GM23338 (cell line): ENCODE measurements around the gene PPP2R5C. TPM values are rescaled to one million over a fixed set of nuclear protein-coding genes. Genes with fewer than 3 reads are reported as not detected.

Source experiments
- ATAC-seq: fragments of 200-7000 bp; cut with Tn5 transposase; 3 replicates; pipeline ENCODE4 v1.9.1; 2020
- DNase-seq: peaks from one replicate; pipeline ENCODE4 v3.0.0-alpha.2; 2015; ENCODE audit warnings: low spot score
- H2AFZ ChIP-seq: fragments of 200-600 bp; sonication (generic); 2 replicates; pipeline ENCODE4 v1.8.0; 2016; ENCODE audit warnings: antibody characterized with exemption, mild to moderate bottlenecking, moderate library complexity
- H3F3A ChIP-seq: fragments of 200-600 bp; sonication (generic); replicated peaks from 2 replicates; pipeline ENCODE4 v1.8.0; 2017; ENCODE audit warnings: antibody characterized with exemption, mixed run types, low read depth
- H3K27ac ChIP-seq: fragments of 200-600 bp; sonication (generic); 2 replicates; pipeline ENCODE4 v1.6.1; 2016; ENCODE audit warnings: low read depth
- H3K27me3 ChIP-seq: fragments of 200-600 bp; sonication (generic); 2 replicates; pipeline ENCODE4 v1.8.0; 2016; ENCODE audit warnings: mild to moderate bottlenecking, mixed run types, moderate library complexity; ENCODE audit not compliant: insufficient read depth
- H3K36me3 ChIP-seq: fragments of 200-600 bp; sonication (generic); 2 replicates; pipeline ENCODE4 v1.8.0; 2016; ENCODE audit warnings: mild to moderate bottlenecking; ENCODE audit not compliant: insufficient read depth
- H3K4me1 ChIP-seq: fragments of 200-600 bp; sonication (generic); 2 replicates; pipeline ENCODE4 v1.8.0; 2016; ENCODE audit warnings: mild to moderate bottlenecking, moderate library complexity; ENCODE audit not compliant: insufficient read depth
- H3K4me2 ChIP-seq: fragments of 200-600 bp; sonication (generic); 2 replicates; pipeline ENCODE4 v1.7.1; 2017; ENCODE audit warnings: mixed run types
- H3K4me3 ChIP-seq: fragments of 200-600 bp; sonication (generic); 2 replicates; pipeline ENCODE4 v1.6.1; 2016; ENCODE audit warnings: mixed run types
- H3K79me2 ChIP-seq: fragments of 200-600 bp; sonication (generic); replicated peaks from 2 replicates; pipeline ENCODE4 v1.8.0; 2017; ENCODE audit warnings: mild to moderate bottlenecking; ENCODE audit not compliant: insufficient read depth
- H3K9me2 ChIP-seq: fragments of 200-600 bp; sonication (generic); 2 replicates; pipeline ENCODE4 v1.8.0; 2017; ENCODE audit not compliant: insufficient read depth
- H4K20me1 ChIP-seq: fragments of 200-600 bp; sonication (generic); replicated peaks from 2 replicates; pipeline ENCODE4 v1.8.0; 2017; ENCODE audit warnings: mild to moderate bottlenecking; ENCODE audit not compliant: insufficient read depth
- H3K27ac Mint-ChIP-seq: 2 replicates; pipeline ENCODE4 v1.8.0; 2020; ENCODE audit warnings: inconsistent platforms, mild to moderate bottlenecking, moderate library complexity, mixed read lengths
- H3K27me3 Mint-ChIP-seq: 3 replicates; pipeline ENCODE4 v1.8.0; 2022; ENCODE audit warnings: low read depth, mild to moderate bottlenecking, moderate library complexity, mixed read lengths, inconsistent platforms; ENCODE audit not compliant: insufficient read depth, poor library complexity
- H3K36me3 Mint-ChIP-seq: 3 replicates; pipeline ENCODE4 v1.8.0; 2021; ENCODE audit warnings: low read depth, mild to moderate bottlenecking, inconsistent platforms, moderate library complexity, mixed read lengths
- H3K4me1 Mint-ChIP-seq: 3 replicates; pipeline ENCODE4 v1.8.0; 2020; ENCODE audit warnings: mild to moderate bottlenecking, inconsistent platforms, mixed read lengths
- H3K4me3 Mint-ChIP-seq: 3 replicates; pipeline ENCODE4 v1.8.0; 2021; ENCODE audit warnings: moderate library complexity, mild to moderate bottlenecking, inconsistent platforms, mixed read lengths
- H3K9me3 Mint-ChIP-seq: 3 replicates; pipeline ENCODE4 v1.8.0; 2020; ENCODE audit warnings: moderate library complexity, mild to moderate bottlenecking, inconsistent platforms, mixed read lengths
- CREB1 ChIP-seq: fragments of 250-450 bp; sonication (Bioruptor Pico); IDR thresholded peaks from 2 replicates; pipeline ENCODE4 v1.5.0; 2020; ENCODE audit warnings: low read depth, mild to moderate bottlenecking, moderate library complexity
- EZH2 ChIP-seq: fragments of 200-600 bp; sonication (generic); IDR thresholded peaks from one replicate; pipeline ENCODE4 v1.8.0; 2017; ENCODE audit warnings: antibody characterized with exemption, mild to moderate bottlenecking, low read depth; ENCODE audit not compliant: unreplicated experiment
- JUNB ChIP-seq: IDR thresholded peaks from one replicate; pipeline ENCODE4 v1.6.1; 2016; ENCODE audit warnings: antibody characterized with exemption; ENCODE audit not compliant: unreplicated experiment
- NANOG ChIP-seq: IDR thresholded peaks from 2 replicates; pipeline ENCODE4 v1.6.1; 2016; ENCODE audit warnings: antibody characterized with exemption, borderline replicate concordance
- POLR2AphosphoS5 ChIP-seq: IDR thresholded peaks from 2 replicates; pipeline ENCODE4 v1.6.1; 2016; ENCODE audit warnings: antibody characterized with exemption, low read depth
- STAT1 ChIP-seq: IDR thresholded peaks from one replicate; pipeline ENCODE4 v1.6.1; 2016; ENCODE audit warnings: antibody characterized with exemption; ENCODE audit not compliant: unreplicated experiment
- ZNF114 ChIP-seq: fragments of 250-450 bp; sonication (Bioruptor Pico); IDR thresholded peaks from 2 replicates; pipeline ENCODE4 v1.5.0; 2020; ENCODE audit warnings: mild to moderate bottlenecking, moderate library complexity
- ZNF331 ChIP-seq: fragments of 250-450 bp; sonication (Bioruptor Pico); IDR thresholded peaks from 2 replicates; pipeline ENCODE4 v1.5.0; 2020; ENCODE audit warnings: low read depth, mild to moderate bottlenecking, moderate library complexity
- polyA plus RNA-seq: library from polyadenylated mRNA; unstranded; fragments of >200 nt; fragmentation: Nextera tagmentation; extraction: Ambion mirVana; gene quantifications from 2 replicates; pipeline ENCODE4 v1.2.1, GENCODE V29; 2016
- total RNA-seq: library from RNA; depleted of rRNA; stranded (reverse); fragments of >200 nt; shearing (Covaris generic); gene quantifications from 2 replicates; pipeline ENCODE4 v1.2.3, GENCODE V29; 2014
- TF ChIP-seq, protein P1 (sequence below): fragments of 250-450 bp; sonication (Bioruptor Pico); IDR thresholded peaks from 2 replicates; pipeline ENCODE4 v1.5.0; 2020; ENCODE audit warnings: mild to moderate bottlenecking, moderate library complexity
- TF ChIP-seq, protein P2 (sequence below), 2 experiments: fragments of 200-600 bp in 1 of 2; sonication (generic) in 1 of 2; conservative IDR thresholded peaks; 2 replicates each; pipeline versions ENCODE4 v1.5.1 to v1.6.1; 2016 to 2017; ENCODE audit warnings: antibody characterized with exemption in 2 of 2, low read depth in 2 of 2, mild to moderate bottlenecking in 2 of 2, moderate library complexity in 1 of 2
- TF ChIP-seq, protein P3 (sequence below): IDR thresholded peaks from 2 replicates; pipeline ENCODE4 v1.6.1; 2016; ENCODE audit warnings: antibody characterized with exemption

Gene PPP2R5C
- total and polyA plus RNA-seq, 2 experiments from 2014 or later: 75.4 to 79.7 TPM

DNA sequence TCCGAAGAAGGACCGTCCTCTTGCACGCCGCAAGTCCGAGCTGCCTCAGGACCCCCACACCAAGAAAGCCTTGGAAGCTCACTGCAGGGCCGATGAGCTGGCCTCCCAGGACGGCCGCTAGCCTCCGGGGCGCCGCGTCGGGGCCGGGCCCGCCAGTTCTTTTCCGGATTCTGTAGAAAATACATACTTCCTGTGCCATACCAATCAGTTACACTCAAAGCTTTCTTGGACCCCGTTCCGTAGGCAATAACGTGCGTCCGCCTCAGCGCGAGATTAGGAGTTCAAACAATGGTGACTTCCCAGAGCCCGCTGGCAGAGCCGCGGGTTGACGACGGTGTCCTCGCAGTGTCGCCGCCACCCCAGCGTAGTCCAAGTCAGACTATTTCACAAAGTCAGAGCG, 163.6 kb downstream of the PPP2R5C start (continued):
- TF ChIP-seq, protein P1, sequence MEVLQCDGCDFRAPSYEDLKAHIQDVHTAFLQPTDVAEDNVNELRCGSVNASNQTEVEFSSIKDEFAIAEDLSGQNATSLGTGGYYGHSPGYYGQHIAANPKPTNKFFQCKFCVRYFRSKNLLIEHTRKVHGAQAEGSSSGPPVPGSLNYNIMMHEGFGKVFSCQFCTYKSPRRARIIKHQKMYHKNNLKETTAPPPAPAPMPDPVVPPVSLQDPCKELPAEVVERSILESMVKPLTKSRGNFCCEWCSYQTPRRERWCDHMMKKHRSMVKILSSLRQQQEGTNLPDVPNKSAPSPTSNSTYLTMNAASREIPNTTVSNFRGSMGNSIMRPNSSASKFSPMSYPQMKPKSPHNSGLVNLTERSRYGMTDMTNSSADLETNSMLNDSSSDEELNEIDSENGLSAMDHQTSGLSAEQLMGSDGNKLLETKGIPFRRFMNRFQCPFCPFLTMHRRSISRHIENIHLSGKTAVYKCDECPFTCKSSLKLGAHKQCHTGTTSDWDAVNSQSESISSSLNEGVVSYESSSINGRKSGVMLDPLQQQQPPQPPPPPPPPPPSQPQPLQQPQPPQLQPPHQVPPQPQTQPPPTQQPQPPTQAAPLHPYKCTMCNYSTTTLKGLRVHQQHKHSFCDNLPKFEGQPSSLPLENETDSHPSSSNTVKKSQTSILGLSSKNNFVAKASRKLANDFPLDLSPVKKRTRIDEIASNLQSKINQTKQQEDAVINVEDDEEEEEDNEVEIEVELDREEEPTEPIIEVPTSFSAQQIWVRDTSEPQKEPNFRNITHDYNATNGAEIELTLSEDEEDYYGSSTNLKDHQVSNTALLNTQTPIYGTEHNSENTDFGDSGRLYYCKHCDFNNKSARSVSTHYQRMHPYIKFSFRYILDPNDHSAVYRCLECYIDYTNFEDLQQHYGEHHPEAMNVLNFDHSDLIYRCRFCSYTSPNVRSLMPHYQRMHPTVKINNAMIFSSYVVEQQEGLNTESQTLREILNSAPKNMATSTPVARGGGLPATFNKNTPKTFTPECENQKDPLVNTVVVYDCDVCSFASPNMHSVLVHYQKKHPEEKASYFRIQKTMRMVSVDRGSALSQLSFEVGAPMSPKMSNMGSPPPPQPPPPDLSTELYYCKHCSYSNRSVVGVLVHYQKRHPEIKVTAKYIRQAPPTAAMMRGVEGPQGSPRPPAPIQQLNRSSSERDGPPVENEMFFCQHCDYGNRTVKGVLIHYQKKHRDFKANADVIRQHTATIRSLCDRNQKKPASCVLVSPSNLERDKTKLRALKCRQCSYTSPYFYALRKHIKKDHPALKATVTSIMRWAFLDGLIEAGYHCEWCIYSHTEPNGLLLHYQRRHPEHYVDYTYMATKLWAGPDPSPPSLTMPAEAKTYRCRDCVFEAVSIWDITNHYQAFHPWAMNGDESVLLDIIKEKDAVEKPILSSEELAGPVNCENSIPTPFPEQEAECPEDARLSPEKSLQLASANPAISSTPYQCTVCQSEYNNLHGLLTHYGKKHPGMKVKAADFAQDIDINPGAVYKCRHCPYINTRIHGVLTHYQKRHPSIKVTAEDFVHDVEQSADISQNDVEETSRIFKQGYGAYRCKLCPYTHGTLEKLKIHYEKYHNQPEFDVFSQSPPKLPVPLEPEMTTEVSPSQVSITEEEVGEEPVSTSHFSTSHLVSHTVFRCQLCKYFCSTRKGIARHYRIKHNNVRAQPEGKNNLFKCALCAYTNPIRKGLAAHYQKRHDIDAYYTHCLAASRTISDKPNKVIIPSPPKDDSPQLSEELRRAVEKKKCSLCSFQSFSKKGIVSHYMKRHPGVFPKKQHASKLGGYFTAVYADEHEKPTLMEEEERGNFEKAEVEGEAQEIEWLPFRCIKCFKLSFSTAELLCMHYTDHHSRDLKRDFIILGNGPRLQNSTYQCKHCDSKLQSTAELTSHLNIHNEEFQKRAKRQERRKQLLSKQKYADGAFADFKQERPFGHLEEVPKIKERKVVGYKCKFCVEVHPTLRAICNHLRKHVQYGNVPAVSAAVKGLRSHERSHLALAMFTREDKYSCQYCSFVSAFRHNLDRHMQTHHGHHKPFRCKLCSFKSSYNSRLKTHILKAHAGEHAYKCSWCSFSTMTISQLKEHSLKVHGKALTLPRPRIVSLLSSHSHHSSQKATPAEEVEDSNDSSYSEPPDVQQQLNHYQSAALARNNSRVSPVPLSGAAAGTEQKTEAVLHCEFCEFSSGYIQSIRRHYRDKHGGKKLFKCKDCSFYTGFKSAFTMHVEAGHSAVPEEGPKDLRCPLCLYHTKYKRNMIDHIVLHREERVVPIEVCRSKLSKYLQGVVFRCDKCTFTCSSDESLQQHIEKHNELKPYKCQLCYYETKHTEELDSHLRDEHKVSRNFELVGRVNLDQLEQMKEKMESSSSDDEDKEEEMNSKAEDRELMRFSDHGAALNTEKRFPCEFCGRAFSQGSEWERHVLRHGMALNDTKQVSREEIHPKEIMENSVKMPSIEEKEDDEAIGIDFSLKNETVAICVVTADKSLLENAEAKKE (CRISPR knock-in tag): no peak
- TF ChIP-seq POLR2AphosphoS5 (no peak), NANOG (no peak), ZNF331 (CRISPR knock-in tag) (no peak), STAT1 (no peak), CREB1 (CRISPR knock-in tag) (no peak), EZH2 (no peak)
- TF ChIP-seq, protein P2, sequence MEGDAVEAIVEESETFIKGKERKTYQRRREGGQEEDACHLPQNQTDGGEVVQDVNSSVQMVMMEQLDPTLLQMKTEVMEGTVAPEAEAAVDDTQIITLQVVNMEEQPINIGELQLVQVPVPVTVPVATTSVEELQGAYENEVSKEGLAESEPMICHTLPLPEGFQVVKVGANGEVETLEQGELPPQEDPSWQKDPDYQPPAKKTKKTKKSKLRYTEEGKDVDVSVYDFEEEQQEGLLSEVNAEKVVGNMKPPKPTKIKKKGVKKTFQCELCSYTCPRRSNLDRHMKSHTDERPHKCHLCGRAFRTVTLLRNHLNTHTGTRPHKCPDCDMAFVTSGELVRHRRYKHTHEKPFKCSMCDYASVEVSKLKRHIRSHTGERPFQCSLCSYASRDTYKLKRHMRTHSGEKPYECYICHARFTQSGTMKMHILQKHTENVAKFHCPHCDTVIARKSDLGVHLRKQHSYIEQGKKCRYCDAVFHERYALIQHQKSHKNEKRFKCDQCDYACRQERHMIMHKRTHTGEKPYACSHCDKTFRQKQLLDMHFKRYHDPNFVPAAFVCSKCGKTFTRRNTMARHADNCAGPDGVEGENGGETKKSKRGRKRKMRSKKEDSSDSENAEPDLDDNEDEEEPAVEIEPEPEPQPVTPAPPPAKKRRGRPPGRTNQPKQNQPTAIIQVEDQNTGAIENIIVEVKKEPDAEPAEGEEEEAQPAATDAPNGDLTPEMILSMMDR (conservative IDR thresholded peaks at IDR 0.05; ENCODE audit: low read depth in 2 of 2): no peak

DNA sequence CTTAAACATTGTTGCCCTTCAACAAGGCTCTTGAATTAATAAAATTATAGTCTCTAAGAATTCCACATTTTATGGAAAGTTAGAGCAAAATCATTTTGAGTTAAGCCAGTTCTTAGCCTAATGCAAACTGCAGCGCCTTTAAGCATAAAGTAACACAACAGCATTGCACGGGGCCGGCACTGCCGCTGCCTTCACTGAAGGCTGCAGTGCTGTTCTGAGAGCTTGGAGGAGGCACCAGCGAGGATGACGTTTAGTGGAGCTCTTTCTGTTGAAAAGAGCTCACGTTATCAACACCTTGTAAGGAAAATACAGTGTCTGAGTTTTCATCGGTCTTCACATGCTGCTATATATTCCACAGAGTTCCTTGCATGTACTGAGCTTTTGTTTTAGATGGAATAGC, 164.6 kb downstream of the PPP2R5C start:
- Mint-ChIP-seq H3K27me3 (peaks cover 1% of the 10 kb centered on the region), H3K4me3 (no peak overlapping the region), H3K36me3 (peaks cover 4% of the 10 kb centered on the region; the same call in 2 of the 3 replicates), H3K4me1 (no peaks in the 10 kb centered on the region; the same call in 2 of the 3 replicates), H3K27ac (no peak overlapping the region), H3K9me3 (no peaks in the 10 kb centered on the region)
- no peaks in the 10 kb centered on the region for H3K27me3 ChIP-seq
- DNase-seq (no peak), ATAC-seq (no peak)
- 0 out of 2 replicates have a peak, but pooled peaks cover 7% of the 10 kb centered on the region for H4K20me1 ChIP-seq
- no peak overlapping the region for H3K27ac ChIP-seq
- 0 out of 2 replicates have a peak, but pooled peaks cover 2% of the 10 kb centered on the region for H3F3A ChIP-seq
- no peaks in the 10 kb centered on the region for H3K9me2 ChIP-seq
- no peaks in the 10 kb centered on the region for H3K4me1 ChIP-seq
- no peaks in the 10 kb centered on the region for H3K36me3 ChIP-seq
- no peak overlapping the region for H2AFZ ChIP-seq
- no peak overlapping the region for H3K4me3 ChIP-seq
- no peaks in the 10 kb centered on the region for H3K79me2 ChIP-seq
- no peak overlapping the region for H3K4me2 ChIP-seq
- no peak for TF ChIP-seq ZNF331 (CRISPR knock-in tag)
- TF ChIP-seq ZNF114 (CRISPR knock-in tag): no peak
- TF ChIP-seq JUNB: no peak
- no peak for TF ChIP-seq CREB1 (CRISPR knock-in tag)
- TF ChIP-seq, protein P3, sequence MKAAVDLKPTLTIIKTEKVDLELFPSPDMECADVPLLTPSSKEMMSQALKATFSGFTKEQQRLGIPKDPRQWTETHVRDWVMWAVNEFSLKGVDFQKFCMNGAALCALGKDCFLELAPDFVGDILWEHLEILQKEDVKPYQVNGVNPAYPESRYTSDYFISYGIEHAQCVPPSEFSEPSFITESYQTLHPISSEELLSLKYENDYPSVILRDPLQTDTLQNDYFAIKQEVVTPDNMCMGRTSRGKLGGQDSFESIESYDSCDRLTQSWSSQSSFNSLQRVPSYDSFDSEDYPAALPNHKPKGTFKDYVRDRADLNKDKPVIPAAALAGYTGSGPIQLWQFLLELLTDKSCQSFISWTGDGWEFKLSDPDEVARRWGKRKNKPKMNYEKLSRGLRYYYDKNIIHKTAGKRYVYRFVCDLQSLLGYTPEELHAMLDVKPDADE: no peak
